ENCODE measurements around the gene TLR6. TPM values are rescaled to one million over a fixed set of nuclear protein-coding genes. Genes with fewer than 3 reads are reported as not detected.

Gene TLR6
- polyA plus RNA-seq, 1 of the 3 experiments (the other 2 are of a cell fraction): 0.10 TPM

- TF ChIP-seq TAF1 (IDR thresholded peaks at IDR 0.05; ENCODE audit: borderline replicate concordance, low read depth, low read length) (no peak), FOXJ3 (CRISPR knock-in tag; IDR thresholded peaks at IDR 0.05) (no peak), MEF2A (IDR thresholded peaks at IDR 0.05; ENCODE audit: borderline replicate concordance, low read depth) (no peak), TEAD4 (IDR thresholded peaks at IDR 0.05; ENCODE audit: borderline replicate concordance, insufficient read depth) (no peak), RAD21 (IDR thresholded peaks at IDR 0.05; ENCODE audit: low read length) (no peak)
- CTCF ChIA-PET: interaction anchor here (1.2 kb wide), 1 partner anchor 37 kb away, joined by 3 read pairs; no protein-coding TSS in a partner anchor
- no peak overlapping the region for H3K27ac ChIP-seq (ENCODE audit: low read depth in 2 of 2, low read length in 1 of 2)
These were observed 8.8 kb upstream of the TLR6 start for GRCh38 chr4:38865445-38865844.

GRCh38 chr4:38861791-38862190 lies 5.2 kb upstream of the TLR6 start:
- Histone ChIP-seq H3K4me2 (no peak overlapping the region), H3F3A (replicated peaks; ENCODE audit: insufficient read depth) (peaks cover 18% of the 10 kb centered on the region), H3K9ac (no peak overlapping the region), H3K9me3 (no peaks in the 10 kb centered on the region), H3K9me2 (no peaks in the 10 kb centered on the region), H3K27ac (ENCODE audit: low read depth in 2 of 2, low read length in 1 of 2) (no peak overlapping the region), H4K20me1 (ENCODE audit: insufficient read depth) (no peaks in the 10 kb centered on the region), H3K36me3 (replicated peaks in 1 of 2; ENCODE audit: control insufficient read depth in 1 of 2, insufficient read depth in 2 of 2, low read length in 1 of 2) (no peaks in the 10 kb centered on the region), H2AFZ (ENCODE audit: low read depth) (no peak overlapping the region), H3K4me3 (ENCODE audit: low read depth in 2 of 2, low read length in 1 of 2) (no peak overlapping the region), H3K4me1 (ENCODE audit: control insufficient read depth in 1 of 2, insufficient read depth in 2 of 2, low read depth in 1 of 2, low read length in 1 of 2) (peaks cover 0 to 14% of the 10 kb centered on the region in 2 experiments; a peak in 3 of 4 replicates), H3K79me2 (ENCODE audit: insufficient read depth) (no peaks in the 10 kb centered on the region; the same call in 1 of the 2 replicates), H3K27me3 (ENCODE audit: insufficient read depth) (no peaks in the 10 kb centered on the region)
- TF ChIP-seq GATA2 (CRISPR knock-in tag; IDR thresholded peaks at IDR 0.05) (no peak), CHD2 (IDR thresholded peaks at IDR 0.05; ENCODE audit: low read length, partially characterized antibody) (no peak), EP300 (IDR thresholded peaks at IDR 0.05; ENCODE audit: borderline replicate concordance in 1 of 2, low read depth in 1 of 2, low read length in 1 of 2) (no peak), MXI1 (IDR thresholded peaks at IDR 0.05; ENCODE audit: low read depth, low read length) (no peak), YY1 (IDR thresholded peaks at IDR 0.05; ENCODE audit: low read depth) (no peak), USF2 (IDR thresholded peaks at IDR 0.05; ENCODE audit: borderline replicate concordance, low read depth, low read length) (no peak), ELF1 (IDR thresholded peaks at IDR 0.05) (no peak), NFIC (IDR thresholded peaks at IDR 0.05; ENCODE audit: borderline replicate concordance) (no peak), CTCF (IDR thresholded peaks at IDR 0.05) (no peak), FOXM1 (IDR thresholded peaks at IDR 0.05; ENCODE audit: low read depth) (no peak), POLR2AphosphoS5 (IDR thresholded peaks at IDR 0.05; ENCODE audit: low read depth, low read length) (no peak)
- 84% methylated on average over 4 of the region's 4 CpGs for WGBS (ENCODE audit: low lambda C conversion rate)
- POLR2A ChIA-PET: no interaction called here
- CTCF ChIA-PET: interaction anchor here (0.9 to 2.2 kb wide), 4 partner anchors 13 to 102 kb away, joined by 3 to 13 read pairs (median 5); no protein-coding TSS in a partner anchor
- no peak for DNase-seq

More at GRCh38 chr4:38865445-38865844, 8.8 kb upstream of the TLR6 start:
- Histone ChIP-seq H3F3A (replicated peaks; ENCODE audit: insufficient read depth) (no peaks in the 10 kb centered on the region), H3K79me2 (ENCODE audit: insufficient read depth) (peaks cover 23% of the 10 kb centered on the region), H3K9ac (no peak overlapping the region), H3K4me1 (ENCODE audit: control insufficient read depth in 1 of 2, insufficient read depth in 2 of 2, low read depth in 1 of 2, low read length in 1 of 2) (peaks cover 0 to 12% of the 10 kb centered on the region in 2 experiments; a peak in 2 of 4 replicates), H3K9me2 (no peaks in the 10 kb centered on the region), H3K9me3 (no peaks in the 10 kb centered on the region), H4K20me1 (ENCODE audit: insufficient read depth) (no peaks in the 10 kb centered on the region; the same call in 1 of the 2 replicates), H3K36me3 (replicated peaks in 1 of 2; ENCODE audit: control insufficient read depth in 1 of 2, insufficient read depth in 2 of 2, low read length in 1 of 2) (peaks cover 0 to 7% of the 10 kb centered on the region in 2 experiments), H3K27me3 (ENCODE audit: insufficient read depth) (no peaks in the 10 kb centered on the region), H3K4me2 (no peak overlapping the region), H3K4me3 (ENCODE audit: low read depth in 2 of 2, low read length in 1 of 2) (no peak overlapping the region), H2AFZ (ENCODE audit: low read depth) (no peak overlapping the region)
- WGBS (ENCODE audit: low lambda C conversion rate): 93% methylated on average over 6 of the region's 6 CpGs
- POLR2A ChIA-PET: no interaction called here
- DNase-seq: no peak

All from SK-N-SH (cell line).